IMR-90 (cell line): ENCODE measurements around the gene POC1B. TPM values are rescaled to one million over a fixed set of nuclear protein-coding genes. Genes with fewer than 3 reads are reported as not detected.

Experiments used
- ATAC-seq: fragments of 200-7000 bp; cut with Tn5 transposase; 2 replicates; pipeline ENCODE4 v1.9.1; 2020; ENCODE audit warnings: low read depth, mild to moderate bottlenecking, moderate library complexity
- BruUV-seq: library from RNA; stranded (reverse); fragments of 400-500 nt; replicated peaks from 2 replicates; lab custom pipeline; 2021; lab: Mats Ljungman, UMichigan
- CTCF ChIA-PET: fragments of 300-600 bp; formaldehyde crosslinking; extraction: SDS; loops from one replicate; lab custom pipeline; 2021; ENCODE audit warnings: antibody characterized with exemption; lab: Yijun Ruan, JAX
- POLR2A ChIA-PET: fragments of 300-600 bp; sonication (Branson Sonifier 250); formaldehyde crosslinking; loops from one replicate; lab custom pipeline; 2022; ENCODE audit warnings: antibody characterized with exemption; ENCODE audit not compliant: unreplicated experiment; lab: Charles Lee
- DNase-seq: peaks from one replicate; pipeline ENCODE4 v3.0.0; 2013
- H2AFZ ChIP-seq: replicated peaks from 2 replicates; pipeline ENCODE3; 2013; ENCODE audit warnings: low read length, mild to moderate bottlenecking; ENCODE audit not compliant: poor library complexity
- H2AK5ac ChIP-seq: 2 replicates; pipeline ENCODE4 v1.6.1; 2013; ENCODE audit warnings: low read depth, low read length, inconsistent platforms
- H2AK9ac ChIP-seq: replicated peaks from 2 replicates; pipeline ENCODE3; 2013; ENCODE audit warnings: mild to moderate bottlenecking, low read depth, low read length, moderate library complexity; ENCODE audit not compliant: poor library complexity
- H2BK120ac ChIP-seq: 2 replicates; pipeline ENCODE4 v1.6.1; 2013; ENCODE audit warnings: low read depth, low read length, inconsistent platforms
- H2BK15ac ChIP-seq: 3 replicates; pipeline ENCODE4 v1.6.1; 2013; ENCODE audit warnings: low read depth, low read length, inconsistent platforms
- H2BK20ac ChIP-seq: 2 replicates; pipeline ENCODE4 v1.6.1; 2013; ENCODE audit warnings: low read depth, mild to moderate bottlenecking, inconsistent platforms, low read length, moderate library complexity
- H2BK5ac ChIP-seq: 2 replicates; pipeline ENCODE4 v1.6.1; 2013; ENCODE audit warnings: mild to moderate bottlenecking, low read depth, low read length, inconsistent platforms; ENCODE audit not compliant: poor library complexity, severe bottlenecking
- H3K14ac ChIP-seq: replicated peaks from 2 replicates; pipeline ENCODE4 v1.6.1; 2013; ENCODE audit warnings: low read depth, low read length, inconsistent platforms
- H3K18ac ChIP-seq: 2 replicates; pipeline ENCODE4 v1.6.1; 2013; ENCODE audit warnings: low read depth, low read length, control low read depth
- H3K23ac ChIP-seq: 2 replicates; pipeline ENCODE4 v1.6.1; 2013; ENCODE audit warnings: low read depth, low read length, inconsistent platforms
- H3K27ac ChIP-seq: 2 replicates; pipeline ENCODE4 v1.5.1; 2013; ENCODE audit warnings: mild to moderate bottlenecking, control low read depth, low read length; ENCODE audit not compliant: insufficient read depth
- H3K27me3 ChIP-seq: 2 replicates; pipeline ENCODE4 v1.6.1; 2013; ENCODE audit warnings: low read length; ENCODE audit not compliant: control insufficient read depth, insufficient read depth
- H3K36me3 ChIP-seq: 2 replicates; pipeline ENCODE4 v1.6.1; 2013; ENCODE audit warnings: low read length, mixed read lengths; ENCODE audit not compliant: control insufficient read depth, insufficient read depth
- H3K4ac ChIP-seq: 2 replicates; pipeline ENCODE4 v1.6.1; 2013; ENCODE audit warnings: low read depth, low read length, inconsistent platforms
- H3K4me1 ChIP-seq: 2 replicates; pipeline ENCODE4 v1.6.1; 2013; ENCODE audit warnings: low read length, mixed read lengths; ENCODE audit not compliant: control insufficient read depth, insufficient read depth
- H3K4me2 ChIP-seq: 2 replicates; pipeline ENCODE4 v1.6.1; 2013; ENCODE audit warnings: low read depth, mild to moderate bottlenecking, control low read depth, low read length, moderate library complexity
- H3K4me3 ChIP-seq: 2 replicates; pipeline ENCODE4 v1.5.1; 2013; ENCODE audit warnings: low read depth, mild to moderate bottlenecking, control low read depth, low read length, moderate library complexity; ENCODE audit not compliant: insufficient read depth
- H3K56ac ChIP-seq: 2 replicates; pipeline ENCODE4 v1.6.1; 2013; ENCODE audit warnings: low read length, inconsistent platforms; ENCODE audit not compliant: insufficient read depth; ENCODE audit errors: extremely low read depth
- H3K79me1 ChIP-seq, 2 experiments: 2 replicates each; pipeline ENCODE4 v1.6.1; 2013; ENCODE audit warnings: low read length in 2 of 2, inconsistent platforms in 1 of 2, low read depth in 1 of 2
- H3K9ac ChIP-seq: 2 replicates; pipeline ENCODE4 v1.6.1; 2013; ENCODE audit warnings: low read depth, low read length, control low read depth
- H3K9me1 ChIP-seq: 2 replicates; pipeline ENCODE4 v1.6.1; 2013; ENCODE audit warnings: low read length, inconsistent platforms; ENCODE audit not compliant: insufficient read depth
- H3K9me3 ChIP-seq: 2 replicates; pipeline ENCODE4 v1.6.1; 2013; ENCODE audit warnings: low read length; ENCODE audit not compliant: control insufficient read depth, insufficient read depth
- H4K20me1 ChIP-seq: 2 replicates; pipeline ENCODE4 v1.6.1; 2013; ENCODE audit warnings: low read length, inconsistent platforms; ENCODE audit not compliant: insufficient read depth
- H4K5ac ChIP-seq: 2 replicates; pipeline ENCODE4 v1.6.1; 2013; ENCODE audit warnings: mild to moderate bottlenecking, low read depth, low read length, control low read depth
- H4K8ac ChIP-seq, 2 experiments: 2 replicates each; pipeline ENCODE4 v1.6.1; 2013; ENCODE audit warnings: low read depth in 2 of 2, low read length in 2 of 2, control low read depth in 1 of 2, inconsistent platforms in 1 of 2
- H4K91ac ChIP-seq: 2 replicates; pipeline ENCODE4 v1.6.1; 2013; ENCODE audit warnings: low read depth, low read length, inconsistent platforms; ENCODE audit not compliant: insufficient read depth
- FOS ChIP-seq: fragments of 150-350 bp; IDR thresholded peaks from 2 replicates; pipeline ENCODE4 v1.6.1; 2016; ENCODE audit warnings: low read depth, low read length
- SMC3 ChIP-seq: fragments of 150-350 bp; IDR thresholded peaks from 2 replicates; pipeline ENCODE4 v1.6.1; 2016; ENCODE audit warnings: low read depth, mild to moderate bottlenecking, antibody characterized with exemption, low read length, moderate library complexity
- WGBS, 2 experiments: methylation state at CpG; one replicate each; pipeline versions ENCODE4 v1.1.5 to v1.1.7; 2013; ENCODE audit warnings: missing lambda C conversion rate in 2 of 2; ENCODE audit not compliant: insufficient read length in 1 of 2; ENCODE audit errors: extremely low coverage in 2 of 2; 5-methylcytosine and 5-hydroxymethylcytosine counted together
- dilution Hi-C: fragments of 300-500 bp; cut with HindIII; formaldehyde crosslinking; loops from one replicate; pipeline ENCODE4 v1.14.3; 2018; ENCODE audit warnings: low sequenced_read_pairs; ENCODE audit not compliant: unreplicated experiment
- in situ Hi-C: fragments of 300-500 bp; cut with MboI; formaldehyde crosslinking; loops from 3 replicates; pipeline ENCODE4 v1.14.3; 2019; ENCODE audit warnings: low sequenced_read_pairs, inconsistent platforms, mixed read lengths
- intact Hi-C: fragments of 100-400 bp; cut with micrococcal nuclease; formaldehyde crosslinking; loops from 2 replicates; pipeline ENCODE4 v1.10.0; 2022
- polyA plus RNA-seq, 3 experiments: library from polyadenylated mRNA; depleted of rRNA; stranded (reverse); fragments of >200 nt; gene quantifications; 2 replicates each; pipeline ENCODE4 v1.2.3, GENCODE V29; 2012; ENCODE audit warnings: low replicate concordance in 1 of 3
- total RNA-seq: library from RNA; depleted of rRNA; stranded (reverse); fragments of >200 nt; gene quantifications from 2 replicates; pipeline ENCODE4 v1.2.3, GENCODE V29; 2012

The POC1B gene
- total and polyA plus RNA-seq, 2 of the 4 experiments (the other 2 are of a cell fraction) = 5.0 to 10.4 TPM

- no peak overlapping the region for H3K4me2 ChIP-seq
- no CpG with 5 or more reads among the region's 5 CpGs for WGBS, 2 experiments
- no peak overlapping the region for H4K91ac ChIP-seq
- no peak overlapping the region for H2AFZ ChIP-seq
- dilution Hi-C loops (no loop called here), in situ Hi-C loops (no loop called here), intact Hi-C loops (no loop called here)
- no peaks in the 10 kb centered on the region for H3K27me3 ChIP-seq
- no peak overlapping the region for H3K56ac ChIP-seq
- no peak overlapping the region for H2AK9ac ChIP-seq
- H4K8ac ChIP-seq = no peak overlapping the region
- no peak overlapping the region for H3K23ac ChIP-seq
- no peaks in the 10 kb centered on the region for H4K20me1 ChIP-seq
- H2BK120ac ChIP-seq = no peak overlapping the region
- no peak overlapping the region for H2BK20ac ChIP-seq
- ChIA-PET CTCF (no interaction called here), POLR2A (interaction anchor here (0.5 to 0.7 kb wide), 2 partner anchors 23 to 394 kb away, joined by 3 to 17 read pairs; no protein-coding TSS in a partner anchor)
- no peak overlapping the region for H3K4me3 ChIP-seq
- no peaks in the 10 kb centered on the region for H3K9me1 ChIP-seq
- H3K9ac ChIP-seq = no peak overlapping the region
- H2BK15ac ChIP-seq = no peak overlapping the region
- ATAC-seq (no peak), DNase-seq (no peak)
- no peak overlapping the region for H4K5ac ChIP-seq
- H3K27ac ChIP-seq = no peak overlapping the region
- H3K14ac ChIP-seq = no peak overlapping the region
- H2BK5ac ChIP-seq = no peak overlapping the region
- H3K4me1 ChIP-seq = peaks cover 11% of the 10 kb centered on the region
- no peaks in the 10 kb centered on the region for H3K36me3 ChIP-seq
- no peak overlapping the region for H3K4ac ChIP-seq
- no peak overlapping the region for H2AK5ac ChIP-seq
- no peaks in the 10 kb centered on the region for H3K9me3 ChIP-seq
- no peak for TF ChIP-seq SMC3
- no peak for TF ChIP-seq FOS
- H3K79me1 ChIP-seq = no peaks in the 10 kb centered on the region
- no peak overlapping the region for H3K18ac ChIP-seq
- no TSS peak for BruUV-seq
Measured at GRCh38 chr12:89573051-89573810, 47.4 kb upstream of the POC1B start.
